Neural crest cell (in vitro differentiated cells): ENCODE data around the gene RHEB. TPM values are rescaled to one million over a fixed set of nuclear protein-coding genes. Genes with fewer than 3 reads are reported as not detected.

Source experiments
- DNase-seq: peaks from one replicate; pipeline ENCODE4 v3.0.0; 2021; ENCODE audit warnings: low read depth, mixed read lengths, low spot score
- H3K27ac Mint-ChIP-seq: one replicate; pipeline ENCODE4 v1.8.0; 2021; ENCODE audit warnings: mild to moderate bottlenecking, mixed read lengths; ENCODE audit not compliant: unreplicated experiment
- H3K27me3 Mint-ChIP-seq: 2 replicates; pipeline ENCODE4 v1.8.0; 2021; ENCODE audit warnings: low read depth, mild to moderate bottlenecking, mixed read lengths
- H3K36me3 Mint-ChIP-seq: 2 replicates; pipeline ENCODE4 v1.8.0; 2021; ENCODE audit warnings: low read depth, mild to moderate bottlenecking, mixed read lengths
- H3K4me1 Mint-ChIP-seq: 2 replicates; pipeline ENCODE4 v1.8.0; 2021; ENCODE audit warnings: mixed read lengths
- H3K4me3 Mint-ChIP-seq: one replicate; pipeline ENCODE4 v1.8.0; 2021; ENCODE audit warnings: mild to moderate bottlenecking, mixed read lengths
- H3K9me3 Mint-ChIP-seq: 2 replicates; pipeline ENCODE4 v1.8.0; 2021; ENCODE audit warnings: mixed read lengths
- CTCF ChIP-seq: fragments of 200-600 bp; sonication (generic); conservative IDR thresholded peaks from 2 replicates; pipeline ENCODE4 v1.5.0; 2021; ENCODE audit warnings: antibody characterized with exemption, mild to moderate bottlenecking
- total RNA-seq: library from RNA; stranded (reverse); gene quantifications from 2 replicates; pipeline ENCODE4 v1.2.1, GENCODE V29; 2021

The RHEB gene
- total RNA-seq, 1 donor from 2014 or later = 92.9 TPM

GRCh38 chr7:151512353-151512752, 7.3 kb downstream of the RHEB start:
- peaks cover 53% of the 10 kb centered on the region for H3K4me1 Mint-ChIP-seq
- TF ChIP-seq CTCF = no peak
- H3K4me3 Mint-ChIP-seq = no peak overlapping the region
- peaks cover 10% of the 10 kb centered on the region for H3K9me3 Mint-ChIP-seq
- no peak for DNase-seq
- no peak overlapping the region for H3K27ac Mint-ChIP-seq
- H3K36me3 Mint-ChIP-seq = peaks cover 25% of the 10 kb centered on the region
- no peaks in the 10 kb centered on the region for H3K27me3 Mint-ChIP-seq

- H3K27me3 Mint-ChIP-seq = no peaks in the 10 kb centered on the region
- no peak for TF ChIP-seq CTCF
- H3K4me1 Mint-ChIP-seq = peaks cover 53% of the 10 kb centered on the region
- peaks cover 10% of the 10 kb centered on the region for H3K9me3 Mint-ChIP-seq
- no peak for DNase-seq
- H3K36me3 Mint-ChIP-seq = peaks cover 25% of the 10 kb centered on the region
- H3K27ac Mint-ChIP-seq = no peak overlapping the region
- H3K4me3 Mint-ChIP-seq = no peak overlapping the region
These were observed 7.7 kb downstream of the RHEB start for GRCh38 chr7:151511946-151512345.

- TF ChIP-seq CTCF = no peak
- DNase-seq = no peak
- peaks cover 10% of the 10 kb centered on the region for H3K9me3 Mint-ChIP-seq
- H3K27me3 Mint-ChIP-seq = no peaks in the 10 kb centered on the region
- H3K4me3 Mint-ChIP-seq = no peak overlapping the region
- no peak overlapping the region for H3K27ac Mint-ChIP-seq
- peaks cover 25% of the 10 kb centered on the region for H3K36me3 Mint-ChIP-seq
- H3K4me1 Mint-ChIP-seq = peaks cover 52% of the 10 kb centered on the region
These were observed 8.4 kb downstream of the RHEB start for GRCh38 chr7:151511270-151511669.

GRCh38 chr7:151509670-151510333, 9.9 kb downstream of the RHEB start:
- TF ChIP-seq CTCF = no peak
- H3K9me3 Mint-ChIP-seq = peaks cover 10% of the 10 kb centered on the region
- peaks cover 42% of the 10 kb centered on the region for H3K4me1 Mint-ChIP-seq
- H3K27me3 Mint-ChIP-seq = no peaks in the 10 kb centered on the region
- H3K36me3 Mint-ChIP-seq = peaks cover 17% of the 10 kb centered on the region
- no peak for DNase-seq
- no peak overlapping the region for H3K4me3 Mint-ChIP-seq
- no peak overlapping the region for H3K27ac Mint-ChIP-seq

GRCh38 chr7:151508991-151509390, 10.7 kb downstream of the RHEB start:
- Mint-ChIP-seq H3K36me3 (peaks cover 12% of the 10 kb centered on the region), H3K27me3 (no peaks in the 10 kb centered on the region), H3K9me3 (peaks cover 4% of the 10 kb centered on the region), H3K27ac (no peak overlapping the region), H3K4me3 (no peak overlapping the region), H3K4me1 (peaks cover 42% of the 10 kb centered on the region)
- TF ChIP-seq CTCF = no peak
- DNase-seq = no peak
